Cardiac septum (tissue), 1 donor: ENCODE data around the gene SLC39A2. TPM values are rescaled to one million over a fixed set of nuclear protein-coding genes. Genes with fewer than 3 reads are reported as not detected.
A peak's percentile ranks its signal among the peaks of the same experiment; 100 is the strongest.
"Not testable (repeated sequence)": the region's sequence is repeated elsewhere in the genome, so short reads cannot be mapped to it uniquely, and the experiment has no call there.

Source experiments
- DNase-seq: peaks from one replicate; pipeline ENCODE4 v3.0.0-alpha.2; 2020; ENCODE audit warnings: low spot score
- intact Hi-C: fragments of 100-400 bp; cut with DNase I; formaldehyde crosslinking; loops from one replicate; pipeline ENCODE4 v1.14.0; 2022
- long read RNA-seq: library from polyadenylated mRNA; unstranded; transcript quantifications from one replicate; pipeline ENCODE4 v2.0.0, GENCODE V29; 2021
- total RNA-seq: library from RNA; stranded (reverse); fragmentation: NEBNext Ultra II Directional; extraction: Animal tissue kit (Norgen Biotek cat#: 25700); gene quantifications from one replicate; pipeline ENCODE4 v1.2.1, GENCODE V29; 2021
- donor health status: DM: no; HTN: no; CAD: no.

The SLC39A2 gene, protein sequence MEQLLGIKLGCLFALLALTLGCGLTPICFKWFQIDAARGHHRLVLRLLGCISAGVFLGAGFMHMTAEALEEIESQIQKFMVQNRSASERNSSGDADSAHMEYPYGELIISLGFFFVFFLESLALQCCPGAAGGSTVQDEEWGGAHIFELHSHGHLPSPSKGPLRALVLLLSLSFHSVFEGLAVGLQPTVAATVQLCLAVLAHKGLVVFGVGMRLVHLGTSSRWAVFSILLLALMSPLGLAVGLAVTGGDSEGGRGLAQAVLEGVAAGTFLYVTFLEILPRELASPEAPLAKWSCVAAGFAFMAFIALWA
- not detected for total RNA-seq
- long read RNA-seq = 0 reads

GRCh38 chr14:20998674-20999366 lies at the start of gene SLC39A2:
TSS of gene SLC39A2 (plus strand) at chr14:20999293. CDS start at chr14:20999447, 154 bp downstream.
- DNase-seq = no peak
- intact Hi-C loops = no loop called here

- intact Hi-C loops = not testable (repeated sequence)
These were observed 44.2 kb upstream of the SLC39A2 start, which contains the start of gene RNASE2 for GRCh38 chr14:20954736-20955537. TSS of gene RNASE2 (plus strand) at chr14:20955487. CDS start at chr14:20955772, 285 bp downstream.

GRCh38 chr14:20955538-20955873 lies 43.6 kb upstream of the SLC39A2 start:
- DNase-seq, intact Hi-C loops: not testable (repeated sequence)

More at GRCh38 chr14:20954736-20955537, 44.2 kb upstream of the SLC39A2 start, which contains the start of gene RNASE2:
- not testable (repeated sequence) for DNase-seq

DNA sequence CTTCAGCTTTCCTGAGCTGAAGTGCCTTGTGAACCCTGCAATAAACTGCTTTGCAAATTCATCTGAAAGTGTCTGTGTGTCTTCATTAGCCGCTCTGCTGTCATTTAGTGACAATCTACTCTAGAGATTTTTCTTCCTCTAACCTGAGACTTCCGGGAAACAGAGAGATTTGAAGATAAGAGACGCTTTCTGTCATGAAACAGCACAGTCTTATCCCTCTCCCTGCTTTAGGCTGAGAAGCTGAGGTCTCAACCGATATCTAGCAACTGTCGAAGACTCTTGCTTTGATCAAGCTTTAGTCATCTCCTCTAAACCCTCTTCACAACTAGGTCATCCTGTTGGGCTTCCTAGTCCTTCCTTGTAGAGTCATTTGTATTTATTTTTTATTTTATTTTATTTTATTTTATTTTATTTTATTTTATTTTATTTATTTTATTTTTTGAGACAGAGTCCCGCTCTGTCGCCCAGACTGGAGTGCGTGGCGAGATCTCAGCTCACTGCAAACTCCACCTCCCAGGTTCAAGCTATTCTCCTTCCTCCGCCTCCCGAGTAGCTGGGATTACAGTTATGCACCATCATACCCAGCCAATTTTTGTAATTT lies 42.6 kb upstream of the SLC39A2 start:
- intact Hi-C loops = no loop called here
- DNase-seq = no peak

DNA sequence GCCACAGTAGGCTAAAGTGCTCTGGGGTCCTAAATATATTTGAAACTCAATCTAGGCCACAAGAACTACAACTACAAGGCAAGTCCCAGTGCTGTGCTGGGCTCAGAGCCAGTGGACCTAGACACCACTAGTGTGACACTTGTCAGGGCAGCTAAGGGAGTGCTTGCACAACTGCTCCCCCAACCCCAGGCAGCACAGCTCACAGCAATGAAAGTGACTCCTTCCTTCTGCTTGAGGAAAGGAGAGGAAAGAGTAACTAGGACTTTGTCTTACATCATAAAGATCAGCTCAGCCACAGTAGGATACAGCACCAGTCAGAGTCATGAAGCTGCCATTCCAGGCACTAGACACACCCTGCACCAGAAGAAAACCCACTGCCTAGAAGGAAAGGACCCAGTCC lies 40.1 kb upstream of the SLC39A2 start:
- DNase-seq, intact Hi-C loops: not testable (repeated sequence)

GRCh38 chr14:20969336-20969735 lies 29.8 kb upstream of the SLC39A2 start:
- intact Hi-C loops = no loop called here
- no peak for DNase-seq

GRCh38 chr14:20970647-20970982 lies 28.5 kb upstream of the SLC39A2 start:
- no peak for DNase-seq
- intact Hi-C loops = loop anchor here (2.0 to 5.0 kb wide), 3 partner anchors 18 to 288 kb away; partner anchors contain the start of genes METTL17 and RNASE4

DNA sequence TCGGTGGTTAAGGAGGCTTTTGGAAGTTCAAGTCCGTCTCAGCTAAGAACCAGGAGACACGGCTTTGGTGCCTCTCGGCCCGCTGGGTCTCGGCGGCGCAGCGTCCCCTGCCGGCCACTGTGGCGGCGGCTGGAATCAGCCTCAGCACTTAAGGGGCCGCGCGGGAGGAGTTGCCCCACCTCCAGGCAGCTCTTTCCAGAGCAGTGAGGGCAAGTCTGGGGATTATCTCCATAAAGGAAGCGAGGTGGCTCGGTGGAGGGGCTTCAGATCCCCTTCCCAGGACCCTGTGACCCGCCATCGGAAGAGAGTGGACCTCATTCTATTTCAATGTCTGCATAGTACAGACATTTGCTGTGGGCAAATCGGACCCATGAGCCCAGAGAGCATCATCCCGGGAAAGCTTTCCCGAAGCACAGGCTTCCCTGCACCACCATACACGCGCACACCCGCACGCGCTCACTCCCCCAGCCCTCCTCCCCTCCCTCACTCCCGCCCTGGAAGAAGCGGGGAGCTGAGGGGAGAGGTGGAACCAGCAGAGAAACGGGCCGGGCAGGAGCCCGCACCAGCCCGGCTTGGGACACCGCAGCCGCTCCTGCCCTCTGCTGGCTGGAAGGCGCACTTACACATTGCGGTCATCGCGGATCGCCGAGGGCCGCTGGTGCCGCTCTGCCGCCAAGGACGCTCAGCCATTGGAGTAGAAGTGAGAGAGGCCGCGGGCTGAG lies 27.9 kb upstream of the SLC39A2 start:
- intact Hi-C loops = loop anchor here (1.0 to 5.0 kb wide), 4 partner anchors 18 to 289 kb away; partner anchors contain the start of genes METTL17 and RNASE4
- DNase-seq = peak; percentile 95

DNA sequence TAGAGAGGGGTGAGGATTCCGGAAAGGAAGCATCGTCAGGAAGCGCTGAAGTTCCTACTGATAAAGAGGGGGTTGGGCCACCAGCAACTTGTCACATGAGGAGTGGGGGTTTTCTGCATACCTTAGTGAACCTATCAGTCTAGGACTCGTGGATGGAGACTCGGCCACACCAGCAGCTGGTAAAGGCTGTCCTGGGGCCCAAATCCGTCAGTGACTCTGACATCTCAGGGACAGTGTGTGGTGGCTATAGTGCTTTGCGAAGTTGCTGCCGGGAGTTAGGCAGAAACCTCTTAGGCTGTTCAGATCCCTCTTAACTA lies 27.4 kb upstream of the SLC39A2 start:
- DNase-seq = no peak
- intact Hi-C loops = loop anchor here (1.0 to 5.0 kb wide), 4 partner anchors 17 to 289 kb away; partner anchors contain the start of genes METTL17 and RNASE4

DNA sequence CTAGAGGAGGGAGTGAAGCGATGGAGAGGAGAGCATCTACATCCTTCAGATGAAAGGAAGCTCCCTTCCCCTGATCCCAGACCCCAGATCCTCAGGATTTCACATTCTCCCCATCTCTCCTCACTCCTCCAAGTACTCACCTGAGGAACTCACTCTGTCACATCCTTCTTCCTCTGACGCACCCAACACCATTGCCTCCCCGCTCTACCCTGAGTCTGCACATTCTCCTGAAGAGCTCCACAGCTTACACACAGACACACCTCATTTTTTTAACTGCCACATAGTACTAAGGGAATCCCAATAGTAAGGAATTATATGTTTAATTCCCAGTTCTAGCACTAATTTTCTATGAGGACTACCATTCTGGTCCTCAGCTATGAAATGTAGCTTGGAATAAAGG lies 25.6 kb upstream of the SLC39A2 start:
- no peak for DNase-seq
- intact Hi-C loops = loop anchor here (5.0 kb wide), 2 partner anchors 116 to 291 kb away; partner anchors contain the start of gene RNASE4

- no peak for DNase-seq
- intact Hi-C loops = no loop called here
These were observed 22.8 kb upstream of the SLC39A2 start for GRCh38 chr14:20976291-20976690.

DNA sequence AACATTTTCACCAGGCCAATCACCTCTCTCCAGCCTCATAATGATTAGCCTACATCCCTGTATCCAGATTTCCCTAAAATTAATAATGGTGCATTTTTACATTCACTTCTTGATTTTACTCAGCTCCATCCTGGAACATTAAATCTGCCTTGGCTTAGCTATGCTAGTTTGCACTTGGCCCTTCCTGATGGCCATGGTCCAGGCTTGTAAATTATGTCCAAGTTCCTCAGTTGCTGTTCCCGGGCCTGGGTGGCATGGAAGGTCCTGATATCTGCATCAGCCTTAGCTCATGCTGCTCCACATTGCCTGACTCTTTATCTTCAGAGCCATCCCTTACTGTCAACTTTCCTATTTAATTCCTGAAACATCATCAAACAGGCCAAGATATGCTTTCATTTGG lies 20.4 kb upstream of the SLC39A2 start:
- intact Hi-C loops = no loop called here
- no peak for DNase-seq

- intact Hi-C loops = no loop called here
- DNase-seq = no peak
These were observed 18.2 kb upstream of the SLC39A2 start for GRCh38 chr14:20980906-20981305.

DNA sequence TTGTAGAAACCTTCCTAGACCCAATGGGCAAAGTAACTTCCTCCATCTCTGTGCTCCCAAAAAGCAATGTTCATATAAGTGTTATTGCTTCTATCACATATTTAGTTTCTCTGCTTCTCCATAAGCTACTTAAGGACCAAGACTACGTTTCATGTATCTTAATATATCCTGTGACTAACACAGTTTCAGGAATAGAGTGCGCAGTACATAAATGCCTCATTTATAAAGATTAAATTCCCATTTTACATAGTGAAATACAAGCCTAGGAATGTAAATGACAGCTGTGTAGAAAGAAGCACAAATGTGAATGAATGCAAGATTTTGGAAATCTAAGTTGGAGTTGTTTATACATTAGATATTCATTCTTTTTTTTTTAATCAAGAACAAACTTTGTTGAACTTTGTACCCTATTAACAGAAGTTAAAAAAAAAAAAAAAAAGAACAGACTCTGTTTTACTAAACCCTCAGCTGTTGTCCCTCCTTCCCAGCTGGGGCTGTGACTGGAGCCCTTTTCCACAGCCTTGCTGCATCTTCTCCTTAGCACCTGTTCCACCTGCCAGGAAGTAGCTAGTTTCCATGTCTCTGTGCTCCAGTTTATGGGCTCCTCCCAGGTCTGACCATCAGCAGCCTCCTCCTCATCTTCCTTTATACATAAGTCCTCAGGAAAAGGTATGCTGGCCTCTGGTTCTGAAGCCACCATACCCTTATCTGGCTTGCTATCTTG lies 16.3 kb upstream of the SLC39A2 start:
- intact Hi-C loops = no loop called here
- no peak for DNase-seq

- DNase-seq, intact Hi-C loops: not testable (repeated sequence)
These were observed 13.4 kb upstream of the SLC39A2 start for GRCh38 chr14:20985650-20986049.

DNA sequence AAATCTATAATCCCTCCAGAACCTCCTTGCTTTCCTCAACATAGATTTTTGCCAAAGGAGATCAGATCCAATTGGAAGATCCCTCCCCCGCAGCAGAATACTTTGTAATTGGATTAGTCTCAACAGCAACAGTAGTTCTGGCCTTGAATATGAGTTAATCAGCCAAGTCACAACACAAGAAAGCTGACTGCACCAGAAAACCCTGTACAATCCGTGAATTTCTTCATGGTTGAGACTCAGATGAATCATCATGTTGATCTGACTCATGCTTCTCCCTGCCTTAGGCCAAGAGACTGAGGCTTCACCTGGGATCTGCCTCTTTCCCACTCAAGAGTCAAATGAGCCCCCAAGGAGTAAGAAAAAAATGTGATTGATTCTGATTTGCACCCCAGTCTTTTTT lies 12.3 kb upstream of the SLC39A2 start:
- intact Hi-C loops = no loop called here
- DNase-seq = no peak

DNA sequence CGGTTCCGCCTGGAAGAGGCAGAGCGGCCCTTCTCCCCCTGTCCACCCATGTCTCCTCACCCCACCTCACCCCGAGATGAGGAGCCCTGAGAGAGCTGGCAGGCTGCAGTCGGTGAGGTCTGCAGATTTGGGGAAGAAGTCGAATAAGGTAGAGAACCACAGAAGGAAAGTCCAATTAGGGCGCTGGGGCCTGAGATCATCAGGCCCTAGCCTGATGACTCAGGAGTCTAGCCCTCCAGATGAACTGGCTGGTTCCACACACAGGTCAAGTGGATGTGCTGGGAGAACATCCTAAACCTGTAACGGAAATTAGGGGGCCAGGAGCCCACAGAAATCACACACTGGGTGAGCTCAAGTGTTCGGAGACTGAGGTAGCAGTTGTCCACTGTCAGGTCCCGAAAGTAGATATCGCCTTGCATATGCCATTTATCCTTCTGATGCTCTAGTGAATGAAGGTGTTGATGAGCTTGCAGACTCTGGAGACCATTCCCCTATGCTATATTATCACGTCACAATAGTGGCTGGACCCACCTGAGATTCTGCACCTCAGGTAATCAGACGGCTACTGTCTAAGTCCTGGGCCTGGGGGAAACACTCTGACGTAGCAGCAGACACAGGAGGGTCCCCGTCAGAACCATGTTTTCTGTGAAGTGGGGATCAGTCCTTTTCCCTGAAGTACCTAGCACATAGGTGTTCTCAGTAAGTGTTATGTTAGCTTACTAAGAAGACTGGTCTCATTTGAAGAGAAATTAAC lies 10.2 kb upstream of the SLC39A2 start:
- intact Hi-C loops = loop anchor here (2.0 kb wide), 1 partner anchor 18 kb away; no protein-coding TSS in a partner anchor
- DNase-seq = no peak

DNA sequence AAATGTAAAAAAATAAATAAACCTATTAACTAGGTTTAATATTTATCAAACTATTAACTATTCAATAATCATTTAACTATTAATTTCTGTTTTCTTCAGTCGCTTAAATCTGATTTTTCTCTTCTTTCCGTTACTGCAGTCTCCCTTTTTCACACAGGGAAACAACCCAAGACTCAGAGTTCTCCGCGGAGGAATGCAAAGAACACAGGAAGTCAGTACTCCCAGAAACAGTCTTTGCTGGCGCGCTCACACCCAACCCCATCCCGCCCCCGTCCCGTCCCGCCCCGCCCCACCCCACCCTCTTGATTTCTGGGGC lies 9.7 kb upstream of the SLC39A2 start:
- intact Hi-C loops = loop anchor here (2.0 kb wide), 1 partner anchor 19 kb away; no protein-coding TSS in a partner anchor
- no peak for DNase-seq
